ENCODE measurements around the gene COX7A2L. TPM values are rescaled to one million over a fixed set of nuclear protein-coding genes. Genes with fewer than 3 reads are reported as not detected.
A peak's percentile ranks its signal among the peaks of the same experiment; 100 is the strongest.

Gene COX7A2L
- total RNA-seq, 4 donors from 2014 or later = 46.6 to 196 (median 126) TPM

DNA sequence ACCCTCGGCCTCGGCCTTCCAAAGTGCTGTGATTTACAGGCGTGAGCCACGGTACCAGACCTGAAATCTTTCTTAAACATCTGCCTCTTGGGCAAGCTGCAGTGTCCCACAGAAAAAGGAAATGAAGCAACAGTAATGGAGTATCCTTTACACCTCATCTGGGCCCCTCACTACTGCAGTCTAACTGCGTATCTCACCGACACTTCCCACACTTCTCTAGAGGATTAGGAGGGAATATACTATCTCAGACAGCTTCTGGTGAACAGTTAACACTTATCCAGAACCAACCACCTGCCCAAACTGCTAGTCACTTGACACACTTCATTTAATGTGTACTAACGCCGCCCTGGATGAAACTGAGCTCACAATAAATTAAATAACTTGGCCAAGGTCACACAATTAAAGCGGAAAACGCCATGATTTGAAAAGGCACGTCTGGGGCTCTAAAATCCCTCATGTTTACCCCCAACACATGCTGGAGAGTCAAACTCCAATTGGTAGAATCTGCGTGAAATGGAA, 993 bp downstream of the COX7A2L start:
- no peak for DNase-seq
- Histone ChIP-seq H3K9me3 (no peaks in the 10 kb centered on the region), H3K27me3 (no peaks in the 10 kb centered on the region), H3K27ac (peak overlapping the region; percentile 87 to 95), H3K4me1 (peaks cover 0 to 7% of the 10 kb centered on the region in 2 donors), H3K36me3 (no peaks in the 10 kb centered on the region), H3K4me3 (peak overlapping the region; percentile 87 to 99)
- TF ChIP-seq POLR2A (IDR thresholded peaks at IDR 0.05) (no peak), CTCF (IDR thresholded peaks at IDR 0.05) (no peak)
- intact Hi-C loops (cut with DNase I; ENCODE audit: low total_unique reads) = loop anchor here (10.0 kb wide), 1 partner anchor 265 kb away; no protein-coding TSS in a partner anchor

- Histone ChIP-seq H3K4me1 (peaks cover 0 to 7% of the 10 kb centered on the region in 2 donors), H3K9me3 (no peaks in the 10 kb centered on the region), H3K36me3 (no peaks in the 10 kb centered on the region), H3K4me3 (peak overlapping the region; percentile 87 to 99), H3K27me3 (no peaks in the 10 kb centered on the region), H3K27ac (peak overlapping the region in 1 of 2 donors; percentile 95)
- no peak for DNase-seq
- intact Hi-C loops (cut with DNase I; ENCODE audit: low total_unique reads) = no loop called here
- TF ChIP-seq CTCF (IDR thresholded peaks at IDR 0.05) (no peak), POLR2A (IDR thresholded peaks at IDR 0.05) (no peak)
Observed at GRCh38 chr2:42359304-42359964, 1.6 kb downstream of the COX7A2L start.

DNA sequence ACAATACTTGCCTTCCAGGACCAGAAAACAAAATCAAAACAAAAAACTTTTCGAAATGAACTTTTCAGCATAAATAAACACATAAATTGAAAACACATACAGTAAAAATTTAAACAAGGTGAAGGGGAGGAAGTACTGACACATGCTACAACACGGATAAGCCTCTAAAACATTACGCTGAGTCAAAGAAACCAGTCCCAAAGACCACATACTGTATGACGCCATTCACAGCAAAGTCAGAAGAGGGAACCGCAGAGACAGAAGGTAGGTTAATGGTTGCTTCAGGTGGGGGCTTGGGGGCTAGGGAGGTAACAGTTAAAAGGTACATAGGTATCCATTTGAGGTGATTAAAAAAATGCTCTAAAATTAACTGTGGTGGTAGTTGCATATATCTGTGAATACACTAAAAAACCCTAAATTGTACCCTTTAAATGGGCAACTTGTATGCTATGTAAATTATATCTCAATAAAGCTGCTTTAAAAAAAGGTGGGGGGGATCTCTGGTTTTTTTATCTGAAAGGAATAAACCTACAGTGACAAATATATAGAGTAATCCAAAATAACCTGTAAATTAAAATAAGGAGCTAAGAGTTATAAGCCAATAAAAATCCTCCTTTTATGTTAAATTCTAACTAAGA, 7.1 kb downstream of the COX7A2L start:
- intact Hi-C loops (cut with DNase I; ENCODE audit: low total_unique reads) = no loop called here
- Histone ChIP-seq H3K27ac (no peak overlapping the region), H3K36me3 (no peaks in the 10 kb centered on the region), H3K4me1 (peaks cover 0 to 6% of the 10 kb centered on the region in 2 donors), H3K27me3 (no peaks in the 10 kb centered on the region), H3K4me3 (no peak overlapping the region), H3K9me3 (no peaks in the 10 kb centered on the region)
- TF ChIP-seq CTCF (IDR thresholded peaks at IDR 0.05) (no peak), POLR2A (IDR thresholded peaks at IDR 0.05) (no peak)
- no peak for DNase-seq

DNA sequence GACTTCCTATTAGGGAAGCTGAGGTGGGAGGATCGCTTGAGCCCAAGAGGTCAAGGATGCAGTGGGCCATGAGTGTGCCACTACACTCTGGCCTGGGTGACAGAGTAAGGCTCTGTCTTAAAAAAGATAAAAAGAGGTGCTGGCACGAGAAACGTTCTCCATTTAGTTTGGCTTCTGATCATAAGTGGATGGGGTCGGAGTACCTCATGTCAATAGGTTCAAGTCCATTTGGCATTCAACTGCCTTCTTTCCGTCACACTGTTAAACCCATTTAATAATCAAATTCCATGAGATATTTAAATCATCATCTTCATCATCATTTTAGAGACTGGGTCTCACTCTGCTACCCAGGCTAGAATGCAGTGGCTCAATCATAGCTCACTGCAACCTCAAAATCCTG, 9.2 kb downstream of the COX7A2L start:
- H3K4me3 ChIP-seq = no peak overlapping the region
- H3K9me3 ChIP-seq = no peaks in the 10 kb centered on the region
- no peak for DNase-seq
- TF ChIP-seq POLR2A (IDR thresholded peaks at IDR 0.05) (no peak), CTCF (IDR thresholded peaks at IDR 0.05) (no peak)
- intact Hi-C loops (cut with DNase I; ENCODE audit: low total_unique reads) = no loop called here
- no peaks in the 10 kb centered on the region for H3K36me3 ChIP-seq
- H3K27ac ChIP-seq = no peak overlapping the region
- no peaks in the 10 kb centered on the region for H3K27me3 ChIP-seq
- no peaks in the 10 kb centered on the region for H3K4me1 ChIP-seq

DNA sequence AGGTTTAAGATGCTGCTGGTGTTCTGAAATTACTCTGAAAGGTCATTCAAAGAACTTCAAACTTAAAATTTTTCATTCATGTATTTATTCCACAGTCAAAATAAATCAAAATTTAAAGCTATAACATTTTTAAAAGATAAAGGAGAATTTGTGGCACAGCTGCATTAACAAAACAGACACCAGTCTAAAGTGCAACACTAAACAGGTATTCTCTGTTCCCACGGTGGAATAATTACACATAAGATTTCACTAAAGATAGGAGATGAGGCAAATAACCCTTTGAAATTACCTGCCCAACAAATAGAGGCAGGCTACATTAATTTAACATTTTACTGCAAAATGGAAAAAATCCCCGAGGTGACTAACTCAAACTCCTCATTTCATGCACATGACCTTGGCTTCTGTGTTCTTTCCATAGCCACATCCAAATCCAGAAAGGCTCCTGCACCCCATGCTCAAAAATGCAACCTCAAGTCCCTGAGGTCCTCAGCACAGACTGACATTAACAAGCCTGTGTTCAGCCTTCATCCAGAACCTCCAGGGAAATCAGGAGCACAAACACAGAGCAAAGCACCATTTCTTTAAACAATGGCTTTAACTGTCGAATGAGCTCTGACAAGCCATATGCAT, 10.5 kb downstream of the COX7A2L start:
- Histone ChIP-seq H3K9me3 (no peaks in the 10 kb centered on the region), H3K4me3 (no peak overlapping the region), H3K4me1 (no peaks in the 10 kb centered on the region), H3K36me3 (no peaks in the 10 kb centered on the region), H3K27ac (no peak overlapping the region), H3K27me3 (no peaks in the 10 kb centered on the region)
- no peak for DNase-seq
- no peak for TF ChIP-seq CTCF (IDR thresholded peaks at IDR 0.05)
- TF ChIP-seq POLR2A (IDR thresholded peaks at IDR 0.05) = no peak
- intact Hi-C loops (cut with DNase I; ENCODE audit: low total_unique reads) = no loop called here

All from uterus (tissue), 4 donors.